Spleen (tissue), 11 donors: Measurements from ENCODE around the gene FBXW4. TPM values are rescaled to one million over a fixed set of nuclear protein-coding genes. Genes with fewer than 3 reads are reported as not detected.

Experiments
- DNase-seq: peaks from one replicate; pipeline ENCODE4 v3.0.0-alpha.2; 2020
- H3K27ac ChIP-seq, 8 donors: fragments of 200-600 bp; sonication (generic) in 7 of 8; 1 replicate in 4 of 8; 2 replicates in 4 of 8; pipeline versions ENCODE4 v1.5.0 to v1.8.0; 2016 to 2021; ENCODE audit warnings: inconsistent platforms in 4 of 8, mild to moderate bottlenecking in 4 of 8, moderate library complexity in 1 of 8
- H3K27me3 ChIP-seq, 7 donors: fragments of 200-600 bp; sonication (generic) in 6 of 7; replicated peaks in 1 of 7; 1 replicate in 4 of 7; 2 replicates in 3 of 7; pipeline versions ENCODE4 v1.5.0 to v1.8.0; 2016 to 2021; ENCODE audit warnings: inconsistent platforms in 3 of 7, mild to moderate bottlenecking in 1 of 7
- H3K36me3 ChIP-seq, 6 donors: fragments of 200-600 bp; sonication (generic) in 5 of 6; 1 replicate in 4 of 6; 2 replicates in 2 of 6; pipeline versions ENCODE4 v1.5.0 to v1.8.0; 2016 to 2021; ENCODE audit warnings: inconsistent platforms in 2 of 6
- H3K4me1 ChIP-seq, 6 donors: fragments of 200-600 bp; sonication (generic) in 5 of 6; 1 replicate in 3 of 6; 2 replicates in 3 of 6; pipeline versions ENCODE4 v1.5.0 to v1.8.0; 2016 to 2021; ENCODE audit warnings: inconsistent platforms in 3 of 6
- H3K4me3 ChIP-seq, 8 donors: fragments of 200-600 bp; sonication (generic) in 7 of 8; 1 replicate in 4 of 8; 2 replicates in 4 of 8; pipeline versions ENCODE4 v1.5.0 to v1.8.0; 2016 to 2021; ENCODE audit warnings: inconsistent platforms in 4 of 8, mild to moderate bottlenecking in 4 of 8, moderate library complexity in 2 of 8
- H3K9me3 ChIP-seq, 8 donors: fragments of 200-600 bp; sonication (generic) in 7 of 8; 1 replicate in 4 of 8; 2 replicates in 4 of 8; pipeline versions ENCODE4 v1.5.0 to v1.8.0; 2016 to 2021; ENCODE audit warnings: inconsistent platforms in 4 of 8
- POLR2A ChIP-seq, 3 donors: fragments of 450-650 bp; IDR thresholded peaks; one replicate each; pipeline ENCODE4 v1.5.1; 2017; ENCODE audit warnings: antibody characterized with exemption in 3 of 3, mild to moderate bottlenecking in 1 of 3
- POLR2AphosphoS5 ChIP-seq, 3 donors: sonication (generic); formaldehyde crosslinking; IDR thresholded peaks; one replicate each; pipeline ENCODE4 v1.5.1; 2017; ENCODE audit warnings: antibody characterized with exemption in 3 of 3
- WGBS, 5 donors: extraction: QIAGEN DNeasy Blood & Tissue Kit in 3 of 5; methylation state at CpG; one replicate each; pipeline versions ENCODE4 v1.1.5 to v1.1.7; 2013 to 2018; 5-methylcytosine and 5-hydroxymethylcytosine counted together
- intact Hi-C: fragments of 100-400 bp; cut with DNase I; formaldehyde crosslinking; loops from one replicate; pipeline ENCODE4 v1.15.0; 2023; ENCODE audit warnings: low total_unique reads
- polyA plus RNA-seq, 3 donors: library from polyadenylated mRNA; stranded (reverse); fragments of 200-250 nt; gene quantifications; one replicate each; pipeline ENCODE4 v1.2.1, GENCODE V29; 2013
- total RNA-seq, 7 donors: library from RNA; depleted of rRNA in 3 of 7; stranded (reverse); fragments of >200 nt in 3 of 7; fragmentation: NEBNext Ultra II Directional in 4 of 7; extraction: Animal tissue kit (Norgen Biotek cat#: 25700) in 4 of 7; gene quantifications; one replicate each; pipeline versions ENCODE4 v1.1.0 to v1.2.1, GENCODE V29; 2016 to 2021
- TF ChIP-seq, protein P1 (sequence below), 11 experiments: fragments of 200-600 bp in 7 of 11; fragments of 450-650 bp in 4 of 11; sonication (generic) in 4 of 11; IDR thresholded peaks in 8 of 11; conservative IDR thresholded peaks in 3 of 11; 1 replicate in 7 of 11; 2 replicates in 4 of 11; pipeline versions ENCODE4 v1.4.0 to v1.8.0; 2016 to 2021; ENCODE audit warnings: antibody characterized with exemption in 11 of 11, inconsistent platforms in 4 of 11, mild to moderate bottlenecking in 1 of 11
- donor health status: healthy with polysubstance abuse.
- donor health status: DM: no; HTN: no; CAD: no; lungs with moderate emphysema.
- donor health status: DM: no; HTN: no; CAD: no.
- donor health status: Bipolar disorder and iron deficiency.
- donor health status: healthy.
- donor health status: DM: no; HTN: no; CAD: no.
- donor health status: DM: yes; HTN: yes; CAD: no.

FBXW4 gene
- total and polyA plus RNA-seq, 10 donors = 24.1 to 78.1 (median 54.8) TPM

DNA sequence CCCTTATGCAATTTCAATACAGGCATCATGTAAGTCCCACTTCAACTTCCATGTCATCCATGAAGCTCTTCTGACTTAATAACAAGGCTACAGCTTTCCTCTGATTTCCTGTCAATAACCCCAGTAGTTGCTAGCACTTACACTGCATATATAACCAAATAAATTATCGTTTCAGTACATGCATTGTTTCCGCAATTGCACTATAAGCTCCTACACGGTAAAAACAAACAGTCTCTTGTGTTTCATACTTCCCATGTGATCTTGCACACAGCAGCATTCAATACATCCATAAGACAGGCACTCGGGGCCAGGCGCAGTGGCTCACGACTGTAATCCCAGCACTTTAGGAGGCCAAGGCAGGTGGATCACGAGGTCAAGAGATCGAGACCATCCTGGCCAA lies 41.4 kb downstream of the FBXW4 start:
- peaks cover 0 to 96% (median 63%) of the 10 kb centered on the region in 6 donors for H3K36me3 ChIP-seq
- DNase-seq = no peak
- no peaks in the 10 kb centered on the region for H3K27me3 ChIP-seq
- 96 to 98% (median 96%) methylated on average over 8 of the region's 8 CpGs for WGBS, 5 donors
- no peak overlapping the region for H3K27ac ChIP-seq
- no peak overlapping the region for H3K4me3 ChIP-seq
- no peaks in the 10 kb centered on the region for H3K4me1 ChIP-seq
- TF ChIP-seq, protein P1, sequence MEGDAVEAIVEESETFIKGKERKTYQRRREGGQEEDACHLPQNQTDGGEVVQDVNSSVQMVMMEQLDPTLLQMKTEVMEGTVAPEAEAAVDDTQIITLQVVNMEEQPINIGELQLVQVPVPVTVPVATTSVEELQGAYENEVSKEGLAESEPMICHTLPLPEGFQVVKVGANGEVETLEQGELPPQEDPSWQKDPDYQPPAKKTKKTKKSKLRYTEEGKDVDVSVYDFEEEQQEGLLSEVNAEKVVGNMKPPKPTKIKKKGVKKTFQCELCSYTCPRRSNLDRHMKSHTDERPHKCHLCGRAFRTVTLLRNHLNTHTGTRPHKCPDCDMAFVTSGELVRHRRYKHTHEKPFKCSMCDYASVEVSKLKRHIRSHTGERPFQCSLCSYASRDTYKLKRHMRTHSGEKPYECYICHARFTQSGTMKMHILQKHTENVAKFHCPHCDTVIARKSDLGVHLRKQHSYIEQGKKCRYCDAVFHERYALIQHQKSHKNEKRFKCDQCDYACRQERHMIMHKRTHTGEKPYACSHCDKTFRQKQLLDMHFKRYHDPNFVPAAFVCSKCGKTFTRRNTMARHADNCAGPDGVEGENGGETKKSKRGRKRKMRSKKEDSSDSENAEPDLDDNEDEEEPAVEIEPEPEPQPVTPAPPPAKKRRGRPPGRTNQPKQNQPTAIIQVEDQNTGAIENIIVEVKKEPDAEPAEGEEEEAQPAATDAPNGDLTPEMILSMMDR (IDR thresholded peaks at IDR 0.05 in 8 of 11, conservative IDR thresholded peaks at IDR 0.05 in 3 of 11) = no peak
- TF ChIP-seq POLR2A (IDR thresholded peaks at IDR 0.05) = no peak
- no peak for TF ChIP-seq POLR2AphosphoS5 (IDR thresholded peaks at IDR 0.05)
- H3K9me3 ChIP-seq = no peaks in the 10 kb centered on the region
- intact Hi-C loops = no loop called here

DNA sequence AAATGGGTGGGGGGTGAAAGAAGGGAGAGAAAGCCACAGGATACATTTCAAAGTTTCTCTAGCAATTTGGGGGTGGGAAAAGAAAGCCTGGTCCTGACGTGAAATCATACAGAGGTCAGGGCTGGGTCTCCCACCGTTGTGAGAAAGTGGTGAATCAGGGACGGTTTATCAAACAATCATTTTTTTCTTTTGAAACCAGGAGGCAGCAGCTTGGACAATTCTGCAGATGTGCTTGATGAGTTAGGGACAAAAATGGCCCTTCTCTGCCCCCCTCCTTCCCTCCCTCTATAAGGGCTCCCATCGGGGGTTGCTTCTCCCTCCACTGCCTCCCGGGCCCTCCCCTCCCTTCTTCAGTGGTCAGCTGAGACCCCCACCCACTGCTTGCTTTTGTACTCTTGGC lies 43.6 kb downstream of the FBXW4 start:
- no peak for TF ChIP-seq POLR2AphosphoS5 (IDR thresholded peaks at IDR 0.05)
- TF ChIP-seq, protein P1 (IDR thresholded peaks at IDR 0.05 in 8 of 11, conservative IDR thresholded peaks at IDR 0.05 in 3 of 11) = no peak
- TF ChIP-seq POLR2A (IDR thresholded peaks at IDR 0.05) = no peak
- peaks cover 0 to 96% (median 45%) of the 10 kb centered on the region in 6 donors for H3K36me3 ChIP-seq
- DNase-seq = no peak
- no peak overlapping the region for H3K27ac ChIP-seq
- H3K9me3 ChIP-seq = no peaks in the 10 kb centered on the region
- no peaks in the 10 kb centered on the region for H3K27me3 ChIP-seq
- WGBS, 5 donors = 86 to 95% (median 90%) methylated on average over 5 of the region's 5 CpGs
- intact Hi-C loops = no loop called here
- no peaks in the 10 kb centered on the region for H3K4me1 ChIP-seq
- H3K4me3 ChIP-seq = no peak overlapping the region

DNA sequence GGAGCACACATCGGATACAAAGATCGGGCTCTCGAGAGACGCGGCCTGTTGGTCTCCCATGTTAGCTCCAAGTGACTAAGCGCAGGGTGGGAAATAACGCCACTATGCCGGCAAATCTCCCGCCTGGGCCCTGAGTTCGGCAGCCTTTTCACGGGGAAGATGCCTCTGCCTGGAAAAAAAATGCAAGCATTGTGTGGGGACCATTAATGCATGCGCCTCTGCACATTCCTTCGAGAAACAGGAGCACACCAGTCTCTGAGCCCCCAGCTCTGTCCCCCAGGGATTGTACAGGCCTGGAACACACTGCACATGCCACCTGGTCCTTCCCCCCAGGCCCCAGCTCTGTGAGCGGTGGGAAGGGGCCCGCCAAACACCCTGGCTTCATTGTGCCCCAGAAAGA lies 44.1 kb downstream of the FBXW4 start:
- H3K36me3 ChIP-seq = peaks cover 0 to 96% (median 42%) of the 10 kb centered on the region in 6 donors
- H3K9me3 ChIP-seq = no peaks in the 10 kb centered on the region

DNA sequence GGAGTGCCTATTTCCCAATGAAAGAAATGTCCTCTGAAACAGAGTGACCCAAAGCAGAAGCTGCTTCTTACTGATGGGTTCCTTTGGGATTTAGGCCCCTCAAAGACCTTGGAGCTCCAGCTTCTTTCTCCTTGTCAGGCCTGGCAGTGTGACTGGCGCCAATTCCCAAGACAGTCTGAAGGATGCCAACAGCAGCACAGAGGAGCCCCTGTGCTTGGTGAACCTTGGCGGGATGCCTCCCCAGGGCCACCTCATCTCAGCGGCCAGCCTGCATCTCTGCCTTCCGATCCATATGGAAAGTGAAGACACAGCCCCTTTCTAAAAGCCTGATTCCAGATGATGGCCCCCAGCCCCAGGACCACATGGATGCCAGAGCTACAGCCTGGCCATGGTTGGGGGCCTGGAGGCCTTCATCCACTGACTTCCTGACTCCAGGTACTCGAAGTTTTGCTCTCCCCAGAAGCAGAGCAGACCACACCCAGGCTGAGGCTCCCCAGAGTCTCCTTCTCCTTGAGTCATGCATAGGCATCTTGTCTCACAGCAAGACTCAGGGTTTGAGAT lies 45.4 kb downstream of the FBXW4 start:
- no peak for TF ChIP-seq POLR2AphosphoS5 (IDR thresholded peaks at IDR 0.05)
- TF ChIP-seq, protein P1 (IDR thresholded peaks at IDR 0.05 in 8 of 11, conservative IDR thresholded peaks at IDR 0.05 in 3 of 11) = no peak
- no peak for TF ChIP-seq POLR2A (IDR thresholded peaks at IDR 0.05)
- intact Hi-C loops = no loop called here
- H3K4me1 ChIP-seq = no peaks in the 10 kb centered on the region
- H3K27ac ChIP-seq = no peak overlapping the region
- H3K9me3 ChIP-seq = no peaks in the 10 kb centered on the region
- DNase-seq = no peak
- 86 to 98% (median 94%) methylated on average over 4 to 5 of the region's 5 CpGs for WGBS, 5 donors
- H3K27me3 ChIP-seq = no peaks in the 10 kb centered on the region
- peaks cover 0 to 96% (median 36%) of the 10 kb centered on the region in 6 donors for H3K36me3 ChIP-seq
- no peak overlapping the region for H3K4me3 ChIP-seq

More for the DNA sequence above, 44.1 kb downstream of the FBXW4 start:
- no peaks in the 10 kb centered on the region for H3K4me1 ChIP-seq
- DNase-seq = no peak
- WGBS, 5 donors = 93 to 97% (median 95%) methylated on average over 15 of the region's 15 CpGs
- H3K4me3 ChIP-seq = no peak overlapping the region
- no peak for TF ChIP-seq POLR2AphosphoS5 (IDR thresholded peaks at IDR 0.05)
- no peak for TF ChIP-seq POLR2A (IDR thresholded peaks at IDR 0.05)
- TF ChIP-seq, protein P1 (IDR thresholded peaks at IDR 0.05 in 8 of 11, conservative IDR thresholded peaks at IDR 0.05 in 3 of 11) = no peak
- H3K27ac ChIP-seq = no peak overlapping the region
- no peaks in the 10 kb centered on the region for H3K27me3 ChIP-seq
- intact Hi-C loops = no loop called here
